ENCODE data around the gene TNP2. TPM values are rescaled to one million over a fixed set of nuclear protein-coding genes. Genes with fewer than 3 reads are reported as not detected.

The TNP2 gene
- total RNA-seq: not detected

DNA sequence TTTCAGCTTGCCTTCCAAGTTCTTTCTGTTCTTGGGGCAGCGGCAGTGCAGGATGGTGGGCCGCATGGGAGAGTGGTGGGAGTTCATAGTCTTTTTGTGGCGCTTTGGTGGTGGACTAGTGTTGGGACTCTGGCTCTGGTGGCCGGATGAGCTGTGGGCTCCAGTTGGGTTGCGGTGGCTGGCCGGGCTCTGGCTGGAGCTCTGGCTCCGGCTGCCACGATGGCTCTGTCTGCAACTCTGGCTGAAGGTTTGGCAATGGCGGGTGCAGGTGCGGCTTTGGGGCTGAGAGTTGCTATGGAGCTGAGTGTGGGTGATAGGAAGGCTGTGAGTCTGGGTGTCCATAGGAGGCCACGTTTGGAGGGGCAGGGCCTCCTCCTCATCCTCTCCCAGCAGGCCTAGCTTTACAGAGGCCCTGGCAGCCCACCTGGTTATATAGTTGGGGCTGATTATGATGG lies at the start of gene TNP2:
Gene TNP2 (minus strand): TSS at position 405 of the 455 bp plus-strand sequence. CDS start 63 bp downstream, at position 342.
- ChIA-PET POLR2A (interaction anchor here (0.6 kb wide), 1 partner anchor 51 kb away, joined by 3 read pairs; no protein-coding TSS in a partner anchor), CTCF (interaction anchor here (1.0 kb wide), 1 partner anchor 286 kb away, joined by 4 read pairs; no protein-coding TSS in a partner anchor)
- Mint-ChIP-seq H3K36me3 (no peaks in the 10 kb centered on the region), H3K27me3 (no peaks in the 10 kb centered on the region), H3K4me3 (no peak within 1 kb of the TSS), H3K9me3 (no peaks in the 10 kb centered on the region), H3K4me1 (ENCODE audit: low read depth) (peaks cover 8% of the 10 kb centered on the region), H3K27ac (no peak within 1 kb of the TSS)
- no peak for DNase-seq
- intact Hi-C loops (cut with micrococcal nuclease): no loop called here

DNA sequence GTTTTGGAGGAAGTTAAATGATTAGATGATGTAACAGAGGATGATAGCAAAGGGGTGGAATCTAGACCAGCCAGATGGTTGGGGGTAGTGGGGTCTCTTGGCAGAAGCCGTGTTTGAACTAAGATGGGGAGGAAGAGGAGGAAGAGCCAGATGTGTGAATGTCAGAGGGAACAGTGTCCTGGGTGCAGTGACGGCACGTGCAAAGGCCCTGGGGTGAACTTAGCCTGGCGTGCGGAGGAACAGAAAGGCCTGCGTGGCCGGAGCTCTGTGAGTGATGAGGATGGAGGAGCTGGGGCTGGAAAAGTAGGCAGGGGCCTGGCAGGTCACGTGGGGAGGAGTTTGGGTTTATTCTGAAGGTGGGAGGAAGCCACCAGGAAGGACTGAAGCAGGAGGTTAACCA lies 49.7 kb upstream of the TNP2 start:
- intact Hi-C loops (cut with micrococcal nuclease): no loop called here
- Mint-ChIP-seq H3K4me1 (ENCODE audit: low read depth) (peaks cover 4% of the 10 kb centered on the region), H3K9me3 (no peaks in the 10 kb centered on the region), H3K27me3 (no peaks in the 10 kb centered on the region), H3K36me3 (no peaks in the 10 kb centered on the region), H3K4me3 (no peak overlapping the region), H3K27ac (no peak overlapping the region)
- DNase-seq: no peak
- ChIA-PET CTCF (no interaction called here), POLR2A (no interaction called here)

DNA sequence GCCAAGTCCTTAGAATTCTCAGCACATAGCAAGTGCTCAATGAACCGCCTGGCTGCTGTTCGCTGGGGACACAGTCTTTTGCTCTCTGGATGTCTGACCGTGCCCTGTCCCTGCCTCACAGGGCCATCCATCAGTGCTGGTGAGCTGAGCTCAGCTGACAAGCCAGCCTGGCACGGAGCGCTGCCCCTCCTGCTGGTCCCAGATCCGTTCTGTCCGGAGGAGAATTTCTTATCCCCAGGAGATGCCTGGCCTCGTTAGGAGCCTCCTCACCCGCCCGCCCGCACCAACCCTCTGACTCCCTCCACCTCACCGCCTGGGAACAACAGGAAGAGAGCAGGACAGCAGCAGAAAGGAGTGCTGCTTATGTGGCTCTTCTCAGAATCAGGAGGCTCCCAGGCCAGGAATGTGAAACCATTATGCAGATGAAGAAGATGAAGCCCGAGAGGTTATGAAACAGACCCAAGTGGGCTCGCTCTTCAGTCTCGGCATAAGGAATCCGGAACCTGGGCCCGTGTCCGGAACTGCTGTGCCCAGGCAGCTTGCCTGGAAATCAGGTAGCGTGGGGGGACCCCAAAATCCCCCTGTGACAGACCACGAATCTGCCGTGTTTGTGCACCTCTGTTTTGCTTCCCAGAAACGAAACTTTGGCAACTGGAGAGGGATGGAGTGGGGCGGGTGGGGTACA lies 47.3 kb upstream of the TNP2 start:
- ChIA-PET POLR2A (no interaction called here), CTCF (no interaction called here)
- H3K27ac Mint-ChIP-seq: no peak overlapping the region
- intact Hi-C loops (cut with micrococcal nuclease): no loop called here
- no peak for DNase-seq
- H3K36me3 Mint-ChIP-seq: no peaks in the 10 kb centered on the region
- H3K4me3 Mint-ChIP-seq: no peak overlapping the region
- no peaks in the 10 kb centered on the region for H3K9me3 Mint-ChIP-seq
- H3K4me1 Mint-ChIP-seq (ENCODE audit: low read depth): peaks cover 27% of the 10 kb centered on the region
- no peaks in the 10 kb centered on the region for H3K27me3 Mint-ChIP-seq

- ChIA-PET POLR2A (no interaction called here), CTCF (no interaction called here)
- DNase-seq: no peak
Measured at GRCh38 chr16:11315510-11315909, 46.4 kb upstream of the TNP2 start.

DNA sequence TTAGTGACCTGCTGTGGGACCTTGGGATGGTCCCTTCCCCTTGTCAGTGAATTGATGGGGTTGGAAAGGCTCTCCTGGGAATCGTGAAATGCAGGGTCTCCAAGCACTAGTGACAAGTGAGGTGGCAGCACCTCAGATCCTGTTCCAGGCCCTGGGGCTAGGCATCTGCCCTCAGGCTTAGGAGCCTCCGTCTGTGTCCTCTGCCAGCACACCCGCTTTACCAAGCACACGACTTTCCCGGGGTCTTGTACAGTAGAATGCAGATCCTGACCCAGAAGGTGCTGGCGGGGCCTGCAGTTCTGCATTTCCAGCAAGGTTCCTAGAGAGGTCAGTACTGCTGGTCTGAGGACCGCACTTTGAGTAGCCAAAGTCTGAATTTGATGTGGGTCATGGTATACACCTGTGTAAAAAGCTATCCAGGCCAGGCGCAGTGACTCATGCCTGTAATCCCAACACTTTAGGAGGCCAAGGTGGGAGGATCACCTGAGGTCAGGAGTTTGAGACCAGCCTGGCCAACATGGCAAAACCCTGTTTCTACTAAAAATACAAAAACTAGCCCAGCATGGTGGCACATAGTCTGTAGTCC lies 45.3 kb upstream of the TNP2 start:
- ChIA-PET POLR2A (no interaction called here), CTCF (no interaction called here)
- DNase-seq: no peak
- Mint-ChIP-seq H3K9me3 (no peaks in the 10 kb centered on the region), H3K36me3 (no peaks in the 10 kb centered on the region), H3K27ac (no peak overlapping the region), H3K27me3 (no peaks in the 10 kb centered on the region), H3K4me3 (no peak overlapping the region), H3K4me1 (ENCODE audit: low read depth) (peaks cover 45% of the 10 kb centered on the region)
- intact Hi-C loops (cut with micrococcal nuclease): no loop called here

More at GRCh38 chr16:11315510-11315909, 46.4 kb upstream of the TNP2 start:
- Mint-ChIP-seq H3K36me3 (no peaks in the 10 kb centered on the region), H3K27me3 (no peaks in the 10 kb centered on the region), H3K27ac (no peak overlapping the region), H3K4me1 (ENCODE audit: low read depth) (peaks cover 36% of the 10 kb centered on the region), H3K9me3 (no peaks in the 10 kb centered on the region), H3K4me3 (no peak overlapping the region)
- intact Hi-C loops (cut with micrococcal nuclease): no loop called here

DNA sequence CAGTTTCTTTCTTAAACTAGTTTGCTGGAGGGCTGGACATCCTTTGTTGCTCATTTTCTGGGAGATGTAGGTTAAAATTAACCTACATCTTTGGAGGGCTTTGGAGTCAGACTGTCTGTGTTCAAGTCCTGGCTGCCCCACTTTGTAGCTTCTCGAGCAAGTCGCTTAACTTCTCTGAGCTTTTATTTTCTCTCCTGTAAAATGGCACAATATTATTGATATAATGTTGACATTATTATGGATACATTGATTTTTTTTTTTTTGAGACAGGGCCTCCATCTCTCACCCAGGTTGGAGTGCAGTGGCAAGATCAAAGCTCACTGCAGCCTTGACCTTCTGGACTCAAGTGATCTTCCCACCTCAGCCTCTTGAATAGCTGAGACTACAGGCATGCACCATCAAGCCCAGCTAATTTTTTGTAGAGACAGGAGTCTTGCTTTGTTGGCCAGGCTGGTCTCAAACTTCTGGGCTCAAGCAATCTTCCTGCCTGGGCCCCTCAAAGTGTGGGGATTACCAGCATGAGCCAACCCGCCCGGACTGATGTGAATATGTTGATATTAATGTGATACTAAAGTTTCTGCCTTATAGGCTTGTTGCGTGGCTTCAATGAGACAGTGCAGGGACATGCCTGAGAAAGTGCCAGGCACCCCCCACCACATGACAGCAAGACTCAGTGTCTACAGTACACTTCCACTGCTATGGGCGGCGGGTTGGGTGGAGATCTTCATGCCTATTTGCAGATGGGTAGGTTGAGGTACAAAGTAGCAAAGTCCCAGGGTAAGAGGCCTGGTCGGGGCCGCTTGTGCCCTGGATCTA lies 44.6 kb upstream of the TNP2 start:
- Mint-ChIP-seq H3K9me3 (no peaks in the 10 kb centered on the region), H3K4me1 (ENCODE audit: low read depth) (peaks cover 45% of the 10 kb centered on the region), H3K27me3 (no peaks in the 10 kb centered on the region), H3K27ac (no peak overlapping the region), H3K36me3 (no peaks in the 10 kb centered on the region), H3K4me3 (no peak overlapping the region)
- no peak for DNase-seq
- CTCF ChIA-PET: interaction anchor here (1.1 kb wide), 1 partner anchor 58 kb away, joined by 5 read pairs; the partner anchor contains the start of gene SOCS1
- POLR2A ChIA-PET: interaction anchor here (2.4 kb wide), 1 partner anchor 58 kb away, joined by 12 read pairs; the partner anchor contains the start of gene SOCS1
- intact Hi-C loops (cut with micrococcal nuclease): no loop called here

DNA sequence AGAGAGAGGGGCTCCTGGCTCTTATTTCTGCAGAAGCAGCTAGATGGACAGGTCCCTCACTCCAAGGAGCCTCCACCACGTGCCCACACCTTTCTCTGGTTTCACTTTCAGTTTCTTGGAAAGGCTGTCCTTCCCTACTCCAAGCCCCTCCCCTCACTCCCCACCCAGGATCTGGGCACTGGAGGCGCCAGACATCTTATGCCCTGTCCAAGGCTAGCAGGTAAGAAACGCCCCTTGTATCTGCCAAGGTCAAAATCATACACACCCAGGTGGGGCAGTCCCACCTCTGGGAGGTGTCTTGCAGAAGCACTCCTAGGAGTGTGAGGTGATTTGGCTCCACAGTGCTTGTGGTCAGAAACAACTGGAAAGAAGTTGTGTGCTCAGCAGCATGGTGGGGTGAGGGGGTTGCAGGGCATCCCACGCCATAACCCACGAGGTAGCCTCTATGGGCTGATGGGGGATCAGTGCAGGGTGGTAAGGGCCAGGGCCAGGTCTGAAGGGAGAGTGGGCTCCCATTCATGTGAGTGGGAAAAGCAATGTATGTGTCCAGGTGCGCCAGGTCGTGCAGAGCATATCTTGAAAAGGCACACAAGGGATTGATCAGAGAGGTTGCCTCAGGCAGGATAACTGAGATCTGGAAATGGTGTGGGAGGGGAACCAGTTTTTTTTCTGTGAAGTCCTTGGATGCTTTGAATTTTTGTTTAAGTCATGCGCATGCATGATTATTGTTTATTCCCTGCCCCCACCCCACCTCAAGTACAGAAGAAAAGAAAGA lies 43.8 kb upstream of the TNP2 start:
- Mint-ChIP-seq H3K4me3 (no peak overlapping the region), H3K27me3 (no peaks in the 10 kb centered on the region), H3K36me3 (no peaks in the 10 kb centered on the region), H3K9me3 (no peaks in the 10 kb centered on the region), H3K27ac (no peak overlapping the region), H3K4me1 (ENCODE audit: low read depth) (peaks cover 45% of the 10 kb centered on the region)
- CTCF ChIA-PET: interaction anchor here (0.8 to 1.1 kb wide), 2 partner anchors 49 to 57 kb away, joined by 3 to 5 read pairs; partner anchors contain the start of gene SOCS1
- peak; percentile 42 for DNase-seq
- intact Hi-C loops (cut with micrococcal nuclease): no loop called here
- POLR2A ChIA-PET: interaction anchor here (1.4 to 2.4 kb wide), 2 partner anchors 58 to 88 kb away, joined by 3 to 12 read pairs; partner anchors contain the start of gene SOCS1

DNA sequence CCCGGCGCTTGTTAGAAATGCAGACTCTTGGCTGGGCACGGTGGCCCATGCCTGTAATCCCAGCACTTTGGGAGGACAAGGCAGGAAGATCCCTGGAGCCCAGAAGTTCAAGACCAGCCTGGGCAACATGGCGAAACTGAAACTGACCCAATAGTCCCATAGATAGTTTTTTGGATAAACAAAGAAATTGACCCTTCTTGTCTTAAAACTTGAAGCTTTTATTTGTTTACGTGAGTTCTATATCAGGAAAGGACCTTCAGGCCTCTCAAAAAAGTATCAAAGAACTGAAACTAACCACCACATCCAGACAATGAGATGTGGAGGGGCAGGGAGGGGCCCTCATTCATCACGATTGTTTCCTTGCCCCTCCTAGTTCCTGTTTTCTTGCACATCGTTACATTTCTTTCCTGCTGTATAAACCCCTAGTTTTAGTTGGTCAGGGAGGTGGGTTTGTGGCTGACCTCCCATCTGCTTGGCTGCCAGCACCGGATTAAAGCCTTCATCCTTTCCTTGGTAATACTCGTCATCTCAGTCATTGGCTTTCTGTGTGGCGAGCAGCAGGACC lies 42.0 kb upstream of the TNP2 start:
- H3K9me3 Mint-ChIP-seq: no peaks in the 10 kb centered on the region
- CTCF ChIA-PET: interaction anchor here (0.9 to 1.4 kb wide), 4 partner anchors 44 to 61 kb away, joined by 3 to 5 read pairs (median 3); no protein-coding TSS in a partner anchor

GRCh38 chr16:11310634-11310977 lies 41.5 kb upstream of the TNP2 start:
- intact Hi-C loops (cut with micrococcal nuclease): no loop called here

More for the DNA sequence above, 42.0 kb upstream of the TNP2 start:
- intact Hi-C loops (cut with micrococcal nuclease): loop anchor here (1.0 kb wide), 3 partner anchors 17 to 48 kb away; no protein-coding TSS in a partner anchor
- Mint-ChIP-seq H3K27ac (peak overlapping the region; percentile 76), H3K36me3 (no peaks in the 10 kb centered on the region), H3K4me3 (no peak overlapping the region), H3K4me1 (ENCODE audit: low read depth) (peaks cover 48% of the 10 kb centered on the region), H3K27me3 (no peaks in the 10 kb centered on the region)
- POLR2A ChIA-PET: interaction anchor here (0.6 to 2.4 kb wide), 5 partner anchors 15 to 78 kb away, joined by 3 to 12 read pairs (median 3); partner anchors contain the start of gene SOCS1
- DNase-seq: peak; percentile 58

GRCh38 chr16:11309895-11310633 lies 40.9 kb upstream of the TNP2 start:
- DNase-seq: no peak
- Mint-ChIP-seq H3K4me1 (ENCODE audit: low read depth) (peaks cover 48% of the 10 kb centered on the region), H3K27me3 (no peaks in the 10 kb centered on the region), H3K36me3 (no peaks in the 10 kb centered on the region), H3K4me3 (no peak overlapping the region), H3K9me3 (no peaks in the 10 kb centered on the region), H3K27ac (no peak overlapping the region)
- intact Hi-C loops (cut with micrococcal nuclease): no loop called here
- CTCF ChIA-PET: interaction anchor here (0.9 to 1.0 kb wide), 2 partner anchors 46 to 62 kb away, joined by 3 read pairs; no protein-coding TSS in a partner anchor
- POLR2A ChIA-PET: interaction anchor here (1.2 to 2.0 kb wide), 2 partner anchors 16 to 47 kb away, joined by 3 to 7 read pairs; no protein-coding TSS in a partner anchor

More at GRCh38 chr16:11310634-11310977, 41.5 kb upstream of the TNP2 start:
- Mint-ChIP-seq H3K4me3 (no peak overlapping the region), H3K27ac (peak overlapping the region; percentile 76), H3K4me1 (ENCODE audit: low read depth) (peaks cover 48% of the 10 kb centered on the region), H3K36me3 (no peaks in the 10 kb centered on the region), H3K27me3 (no peaks in the 10 kb centered on the region), H3K9me3 (no peaks in the 10 kb centered on the region)
- ChIA-PET POLR2A (interaction anchor here (1.2 to 2.0 kb wide), 2 partner anchors 16 to 47 kb away, joined by 3 to 7 read pairs; no protein-coding TSS in a partner anchor), CTCF (interaction anchor here (0.9 to 1.3 kb wide), 2 partner anchors 52 to 61 kb away, joined by 3 read pairs; no protein-coding TSS in a partner anchor)
- no peak for DNase-seq
